Right lung (tissue), 5 donors: ENCODE data around the gene P3H2. TPM values are rescaled to one million over a fixed set of nuclear protein-coding genes. Genes with fewer than 3 reads are reported as not detected.
"Not testable (repeated sequence)": the region's sequence is repeated elsewhere in the genome, so short reads cannot be mapped to it uniquely, and the experiment has no call there.

ENCODE experiments used
- DNase-seq, 2 donors: peaks; one replicate each; pipeline ENCODE4 v3.0.0-alpha.2; 2013
- polyA plus RNA-seq, 5 donors: library from polyadenylated mRNA; unstranded; fragments of 120-200 nt; gene quantifications; one replicate each; pipeline versions ENCODE4 v1.2.1 to v1.2.3, GENCODE V29; 2013; ENCODE audit warnings: inconsistent platforms in 1 of 5, low replicate concordance in 1 of 5; ENCODE audit not compliant: insufficient read length in 5 of 5, insufficient read depth in 1 of 5

The P3H2 gene
- polyA plus RNA-seq, 5 donors = 31.0 to 44.1 (median 37.7) TPM

DNA sequence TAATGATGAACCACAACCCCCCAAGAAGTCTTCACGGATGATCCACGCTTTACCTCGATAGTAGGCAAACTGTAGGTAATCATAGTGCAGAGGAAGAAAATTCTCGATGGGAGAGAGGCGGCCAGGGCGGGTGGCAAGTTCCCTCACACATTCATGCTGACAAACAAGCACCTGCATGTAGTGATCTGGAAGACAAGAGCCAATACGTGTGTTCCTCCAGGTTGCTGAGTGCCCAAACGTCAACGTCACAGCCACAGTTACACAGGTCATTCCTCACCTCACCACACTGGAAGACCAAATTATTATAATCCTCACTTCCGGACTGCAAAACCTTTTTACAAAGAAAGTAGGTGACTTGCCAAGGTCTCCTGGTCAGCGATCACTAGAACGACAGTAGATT lies 131.8 kb downstream of the P3H2 start:
- DNase-seq = no peak

DNA sequence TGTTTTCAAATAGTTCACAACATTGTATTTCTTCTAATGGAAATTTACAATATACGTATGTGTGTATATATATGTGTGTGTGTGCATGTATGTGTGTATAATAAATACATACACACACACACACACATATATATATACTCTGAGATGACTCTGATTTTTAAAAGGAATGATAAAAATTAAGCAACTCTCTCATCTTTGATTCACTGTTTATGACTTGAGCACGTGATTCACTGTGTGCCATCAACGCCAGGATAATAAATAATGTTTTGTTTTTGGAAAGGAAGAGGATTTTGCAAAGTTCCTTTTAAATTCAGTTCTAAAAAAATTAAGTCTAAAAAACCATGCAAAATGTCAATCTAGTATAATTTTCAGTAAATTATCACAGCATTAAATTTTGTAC lies 132.4 kb downstream of the P3H2 start:
- no peak for DNase-seq

DNA sequence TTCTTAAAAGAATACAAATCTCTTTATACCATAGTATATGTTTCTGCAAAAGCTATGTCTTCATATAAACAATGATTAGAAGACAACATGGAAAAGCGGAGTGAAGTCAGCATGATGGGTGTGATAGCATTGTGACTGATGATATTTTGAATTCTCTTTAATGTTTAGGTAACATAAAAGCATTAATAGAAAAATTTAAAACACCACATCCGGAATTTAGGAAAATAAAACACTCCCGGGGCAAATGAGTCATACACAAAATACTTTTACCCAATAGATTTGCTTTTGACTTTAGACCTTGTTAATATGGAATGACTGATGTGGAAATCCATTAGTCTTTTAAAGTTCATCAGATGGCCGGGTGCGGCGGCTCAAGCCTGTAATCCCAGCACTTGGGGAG lies 134.7 kb downstream of the P3H2 start:
- no peak for DNase-seq

DNA sequence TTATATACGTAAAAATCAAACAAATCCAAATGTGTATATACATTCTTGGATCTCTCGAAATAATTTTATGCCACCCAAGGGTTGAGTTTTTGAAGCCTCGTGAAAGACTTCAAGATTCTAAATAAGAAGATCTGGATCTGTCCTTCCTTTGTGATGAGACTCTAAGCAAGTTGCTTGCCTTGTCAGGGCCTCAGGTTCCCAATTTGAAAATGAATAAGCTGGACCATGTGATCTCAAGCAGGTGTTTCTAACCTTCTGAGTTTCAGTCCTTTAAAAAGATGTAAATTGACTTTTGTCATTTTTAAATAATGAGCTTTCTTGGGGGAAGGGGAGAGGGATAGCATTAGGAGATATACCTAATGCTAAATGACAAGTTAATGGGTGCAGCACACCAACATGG lies 137.1 kb downstream of the P3H2 start:
- DNase-seq = no peak

DNA sequence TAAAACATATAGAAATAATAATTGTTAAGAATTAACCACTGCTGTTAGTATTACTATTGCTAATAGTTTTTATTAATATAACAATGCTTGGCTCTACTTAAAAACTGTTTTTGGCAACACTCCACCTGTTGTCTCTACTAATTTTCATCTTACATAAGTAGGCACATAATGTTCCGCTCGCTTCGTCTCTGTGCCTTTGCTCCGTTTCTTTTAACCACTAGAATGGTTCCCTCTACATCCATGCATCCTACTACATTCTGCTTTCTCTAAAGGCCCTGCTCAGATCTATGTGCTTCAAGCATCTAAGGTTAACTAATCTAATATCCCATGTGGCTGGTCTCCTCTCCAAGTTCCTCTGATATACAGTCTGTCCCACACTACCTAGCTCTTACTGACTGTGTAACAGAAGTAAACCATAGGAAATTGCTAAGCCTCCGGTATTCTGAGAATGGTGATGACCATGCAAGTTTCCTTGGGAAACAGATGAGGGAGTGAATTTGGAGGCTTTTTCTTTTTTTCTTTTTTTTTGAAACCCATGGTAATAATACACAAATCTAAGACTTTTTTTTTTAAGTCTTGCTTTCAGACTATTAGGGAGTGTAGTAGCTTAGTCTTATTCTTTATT lies 138.3 kb downstream of the P3H2 start:
- no peak for DNase-seq

DNA sequence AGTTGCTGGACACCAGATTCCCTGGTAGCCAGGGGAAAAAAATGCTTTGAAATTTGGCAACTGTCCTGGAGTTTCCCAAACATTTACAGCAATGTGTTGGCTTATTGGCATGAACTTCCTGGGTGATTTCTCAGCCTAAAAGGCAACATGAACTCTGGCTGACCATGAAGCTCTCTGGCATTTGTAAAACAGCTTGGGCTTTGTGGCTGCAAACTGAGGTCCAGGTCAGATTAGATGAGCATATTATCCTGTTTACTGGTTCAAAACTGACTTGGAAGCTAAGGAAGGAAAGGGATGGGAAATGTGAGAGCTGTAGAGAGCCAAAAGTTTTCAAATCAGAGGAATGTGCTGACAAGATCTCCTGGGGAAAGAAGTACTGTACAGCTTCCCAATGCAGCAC lies 139.0 kb downstream of the P3H2 start:
- no peak for DNase-seq

DNA sequence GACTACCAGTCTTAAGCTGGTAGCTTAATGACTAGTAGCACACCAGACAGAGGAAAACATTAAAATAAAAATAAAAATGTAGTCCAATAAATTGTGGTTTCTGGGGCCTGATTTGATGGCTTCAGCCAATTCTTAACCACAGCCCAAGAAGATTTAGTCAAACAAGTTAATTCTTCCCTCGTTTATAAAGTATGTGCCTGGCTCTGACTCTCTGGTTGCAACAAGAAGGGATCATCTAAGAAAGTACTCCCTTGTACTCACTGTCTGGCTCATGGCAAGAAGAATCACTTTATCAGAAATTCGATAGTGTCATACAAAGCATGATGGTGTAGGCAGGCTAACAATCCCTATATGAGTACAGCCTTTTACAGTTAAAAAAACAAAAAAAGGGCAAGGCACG lies 141.9 kb downstream of the P3H2 start:
- no peak for DNase-seq

DNA sequence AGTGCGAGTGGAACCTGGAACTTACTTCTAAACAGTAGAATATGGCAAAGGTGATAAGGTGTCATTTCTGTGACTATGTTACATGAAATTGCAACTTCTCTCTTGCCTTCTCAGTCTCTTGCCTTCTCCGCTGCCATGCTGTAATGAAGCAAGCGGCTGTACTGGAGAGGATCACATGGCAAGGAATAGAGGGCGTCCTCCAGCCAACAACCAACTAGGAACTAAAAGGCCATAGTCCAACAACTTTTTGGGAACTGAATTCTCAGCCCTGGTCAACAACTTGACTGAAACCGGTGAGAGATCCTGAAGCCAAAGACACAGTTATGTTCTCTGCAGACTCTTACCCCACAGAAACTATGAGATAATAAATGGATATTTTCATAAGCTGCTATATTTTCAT lies 143.5 kb downstream of the P3H2 start:
- DNase-seq = no peak

DNA sequence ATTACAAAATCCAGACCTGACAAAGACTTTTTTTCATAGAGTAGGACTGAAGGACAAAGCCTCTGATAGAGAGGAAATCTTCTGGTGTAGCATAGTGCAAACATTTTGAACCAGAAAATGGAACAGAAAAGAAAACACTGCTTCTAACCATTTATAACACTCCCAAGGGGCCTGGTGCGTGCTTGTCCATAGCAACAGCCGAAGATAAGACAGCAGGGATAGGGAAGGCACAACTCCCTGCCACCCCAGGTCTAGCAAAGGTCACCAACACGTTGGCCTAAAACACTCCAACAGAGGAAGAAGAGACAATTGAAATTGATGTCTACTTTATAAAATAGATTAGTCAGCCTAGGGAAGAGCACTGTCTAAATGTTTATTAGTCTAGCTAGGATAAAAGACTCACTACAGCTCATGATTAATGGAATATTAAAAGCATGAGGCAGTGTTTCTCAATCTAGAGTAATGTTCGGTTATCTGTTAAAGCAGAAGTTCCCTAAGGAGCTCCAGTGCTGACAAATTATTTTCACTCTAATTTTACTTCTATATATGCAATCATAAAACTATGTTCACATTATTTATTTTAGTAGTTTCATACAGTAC lies 145.2 kb downstream of the P3H2 start:
- no peak for DNase-seq

DNA sequence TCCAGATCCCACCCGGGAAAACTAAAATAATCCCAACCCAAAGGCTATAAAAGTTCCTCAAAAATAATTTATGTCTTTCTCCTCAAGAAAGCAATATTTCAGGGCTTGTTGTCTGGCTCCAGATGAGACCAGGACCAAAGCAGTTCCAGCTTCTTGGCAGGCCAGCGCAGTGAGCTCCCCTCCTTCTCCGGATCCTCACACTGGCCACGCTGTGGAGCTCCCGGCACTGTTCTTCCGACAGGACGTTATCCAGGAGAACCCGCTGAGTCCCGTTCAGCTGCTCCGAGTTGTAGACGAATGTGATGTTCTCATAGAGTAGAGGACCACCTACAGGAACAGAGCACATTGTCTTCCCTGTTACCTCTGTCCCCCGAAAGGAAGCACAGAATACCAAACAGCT lies 146.3 kb downstream of the P3H2 start:
- no peak for DNase-seq

DNA sequence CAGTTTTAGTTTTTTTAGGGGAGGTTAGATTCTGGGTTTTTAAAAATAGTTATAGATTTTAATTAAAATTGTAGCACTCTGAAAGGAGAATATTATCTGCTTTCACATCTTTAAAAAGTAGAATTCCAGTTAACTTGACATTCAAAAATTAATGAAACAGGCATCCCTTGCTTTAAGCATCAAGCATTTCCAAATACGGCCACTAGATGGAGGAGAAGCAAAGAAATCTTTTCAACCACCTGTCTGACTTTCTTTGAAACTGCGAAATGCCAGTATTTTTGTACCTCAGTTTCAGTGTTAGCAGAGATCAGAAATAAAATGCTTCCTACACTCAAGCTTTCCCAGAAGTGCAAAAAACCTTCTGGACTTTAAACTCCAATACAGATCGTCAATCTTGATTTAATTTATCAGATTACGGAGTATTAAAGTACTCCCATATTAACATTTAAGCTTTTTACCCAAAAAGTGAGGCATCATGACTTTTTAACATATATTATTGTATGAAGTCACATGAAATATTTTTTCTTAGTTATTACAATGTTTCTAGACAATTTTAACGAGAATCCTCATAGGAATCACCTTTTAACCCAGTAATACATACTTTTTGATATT lies 153.3 kb downstream of the P3H2 start:
- DNase-seq = peak; percentile 27 to 38

DNA sequence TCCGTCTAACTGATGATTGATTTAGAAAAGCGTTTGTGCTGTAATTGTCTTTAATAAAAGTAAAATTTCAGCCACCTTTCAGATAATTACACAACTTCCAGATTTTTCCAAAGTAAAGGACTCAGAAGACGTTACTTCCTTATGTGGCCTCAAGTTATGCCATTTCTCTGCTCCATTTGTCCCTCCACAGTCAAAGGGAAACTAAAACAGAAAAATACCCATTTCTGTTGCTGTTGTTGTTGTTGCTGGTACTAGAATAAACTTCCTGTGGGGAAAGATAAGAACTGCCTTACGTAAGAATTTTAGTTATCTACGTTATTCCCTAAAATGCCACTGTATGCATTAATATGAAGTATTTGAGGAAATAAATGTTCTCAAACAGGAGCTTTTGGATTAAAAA lies 153.9 kb downstream of the P3H2 start:
- DNase-seq = no peak

DNA sequence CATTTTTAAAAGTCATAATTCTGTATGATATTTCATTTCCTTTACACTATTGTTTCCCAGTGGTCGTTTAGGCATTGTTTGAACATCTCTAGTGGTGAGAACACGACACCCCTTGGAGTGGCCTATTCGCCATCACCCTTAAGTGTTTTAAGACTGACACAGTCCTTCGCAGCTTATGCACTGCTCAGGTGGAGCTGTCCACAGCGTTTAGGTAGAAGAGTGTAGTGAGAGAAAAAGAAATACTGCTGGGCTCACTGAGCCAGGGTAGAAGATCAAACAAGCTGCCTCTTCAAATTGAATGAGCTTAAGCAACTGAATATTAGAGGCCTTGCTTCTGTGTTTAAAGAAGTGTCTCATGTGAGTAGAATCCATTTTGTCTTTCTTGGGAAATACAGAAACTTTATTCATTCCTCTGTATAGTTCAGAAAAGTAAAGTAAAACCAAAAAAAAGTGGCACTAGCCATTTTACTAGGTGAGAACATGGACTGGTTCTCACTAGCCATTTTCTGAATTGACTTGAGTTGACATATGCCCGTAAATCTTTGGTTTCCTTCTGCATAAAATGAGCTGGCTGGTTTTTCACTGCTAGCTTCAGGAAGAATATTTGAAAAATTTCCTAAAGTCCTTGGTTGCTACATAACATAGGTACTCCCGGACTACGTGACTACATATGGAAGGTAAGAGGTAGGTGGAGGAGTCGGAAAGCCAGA lies 155.9 kb downstream of the P3H2 start:
- DNase-seq = no peak

DNA sequence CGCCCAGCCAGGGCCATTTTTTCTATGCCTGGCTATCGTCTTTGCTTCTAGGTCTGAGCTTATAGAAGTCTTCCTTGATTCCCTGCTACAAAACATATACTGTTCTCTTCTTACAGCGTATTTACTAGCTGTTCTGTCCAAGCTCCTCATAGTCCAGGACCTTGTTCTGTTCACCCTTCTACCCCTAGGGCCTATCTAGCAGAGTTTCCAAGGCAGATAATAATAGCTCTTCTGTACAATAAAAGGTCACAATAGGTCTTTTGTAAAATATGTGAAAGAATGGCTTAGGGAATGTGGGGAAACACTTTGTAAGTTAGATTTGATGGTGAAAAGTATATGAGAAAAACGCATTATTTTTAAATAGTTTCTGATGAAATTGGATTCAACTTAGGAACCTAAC lies 158.2 kb downstream of the P3H2 start:
- no peak for DNase-seq

DNA sequence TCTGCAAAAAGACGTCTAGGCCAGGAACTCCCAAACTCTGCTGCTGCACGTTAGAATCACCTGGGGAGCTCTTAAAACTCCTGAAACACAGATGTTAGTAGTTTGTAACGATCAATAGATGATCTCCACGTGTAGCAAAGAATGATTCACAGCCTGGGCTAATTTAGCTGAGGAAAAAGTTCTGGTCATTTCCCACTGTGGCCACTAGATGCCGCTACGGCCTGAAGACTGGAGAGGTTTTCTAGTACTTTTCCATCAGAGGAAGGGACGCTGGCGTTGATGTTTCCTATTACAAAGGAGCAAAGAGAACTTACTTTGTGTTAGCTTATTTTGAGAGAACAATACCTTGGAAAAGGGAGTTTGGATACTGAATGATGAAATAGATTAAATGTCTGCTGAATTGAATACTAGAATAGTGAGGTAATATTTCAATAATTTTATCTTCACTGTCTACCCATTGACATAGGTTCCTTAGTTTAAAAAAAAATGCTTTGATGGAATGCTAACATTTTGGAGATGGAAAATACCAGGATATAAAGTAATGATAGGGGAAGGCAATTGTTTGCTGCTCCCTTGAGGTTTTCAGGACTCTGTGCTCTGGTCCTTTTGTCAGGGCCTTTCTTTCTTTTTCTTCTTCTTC lies 159.1 kb downstream of the P3H2 start:
- peak; percentile 42 to 70 for DNase-seq

DNA sequence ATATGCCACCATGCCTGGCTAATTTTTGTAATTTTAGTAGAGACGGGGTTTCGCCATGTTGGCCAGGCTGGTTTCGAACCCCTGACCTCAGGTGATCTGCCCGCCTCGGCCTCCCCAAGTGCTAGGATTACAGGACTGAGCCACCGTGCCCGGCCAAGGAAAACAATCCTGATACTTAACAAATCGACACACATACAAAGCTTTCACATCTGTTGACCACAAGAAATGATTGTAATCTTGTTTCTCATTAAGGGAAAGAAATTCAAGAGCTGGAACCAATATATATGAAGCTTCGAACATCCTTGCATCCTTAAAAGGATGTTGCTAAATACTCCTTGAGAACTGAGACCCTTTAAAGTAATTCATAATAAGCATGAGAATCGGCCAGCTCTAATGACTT lies 159.6 kb downstream of the P3H2 start:
- not testable (repeated sequence) for DNase-seq

DNA sequence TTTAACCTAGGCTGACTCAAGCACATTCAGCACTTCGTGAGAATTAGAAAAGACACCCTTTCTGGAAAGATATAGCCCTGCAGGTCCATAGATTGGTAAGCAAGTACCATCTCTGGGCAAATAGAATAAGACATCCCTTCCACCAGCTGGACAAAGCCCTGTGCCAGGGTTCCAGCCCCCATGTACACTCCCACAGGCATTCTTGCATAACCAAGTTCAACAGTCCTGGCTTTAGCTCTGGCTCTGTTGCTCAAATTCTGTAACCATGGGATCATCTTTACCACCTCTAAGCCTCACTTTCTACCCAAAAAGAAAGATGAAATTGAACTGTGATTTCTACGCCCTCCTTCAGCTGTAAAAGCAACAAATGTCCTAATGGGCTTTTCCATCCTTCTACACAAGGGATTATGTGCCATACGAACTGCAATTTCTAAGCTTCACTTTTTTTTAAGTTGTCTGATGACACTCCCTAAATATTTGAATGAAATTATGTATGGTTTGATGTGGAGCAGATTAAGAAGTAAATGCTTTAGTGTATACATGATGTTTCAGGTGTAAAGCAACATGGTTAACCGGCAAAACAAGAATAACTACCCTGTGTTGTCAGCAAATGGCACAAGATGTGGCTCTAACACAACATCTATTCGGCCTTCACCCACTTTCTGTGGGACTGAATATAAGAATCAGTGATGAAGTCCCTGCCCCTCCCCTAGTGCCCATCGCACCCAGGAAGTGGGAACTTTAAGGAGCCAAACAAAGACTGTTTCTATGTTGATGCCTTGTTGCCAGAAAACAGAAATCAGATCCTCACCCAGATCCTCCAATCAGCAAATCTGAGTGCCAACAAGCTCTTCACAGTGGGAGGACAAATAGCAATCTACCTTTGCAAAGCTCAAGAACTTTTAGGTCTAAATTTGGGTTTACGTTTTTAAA lies 165.7 kb downstream of the P3H2 start:
- no peak for DNase-seq

DNA sequence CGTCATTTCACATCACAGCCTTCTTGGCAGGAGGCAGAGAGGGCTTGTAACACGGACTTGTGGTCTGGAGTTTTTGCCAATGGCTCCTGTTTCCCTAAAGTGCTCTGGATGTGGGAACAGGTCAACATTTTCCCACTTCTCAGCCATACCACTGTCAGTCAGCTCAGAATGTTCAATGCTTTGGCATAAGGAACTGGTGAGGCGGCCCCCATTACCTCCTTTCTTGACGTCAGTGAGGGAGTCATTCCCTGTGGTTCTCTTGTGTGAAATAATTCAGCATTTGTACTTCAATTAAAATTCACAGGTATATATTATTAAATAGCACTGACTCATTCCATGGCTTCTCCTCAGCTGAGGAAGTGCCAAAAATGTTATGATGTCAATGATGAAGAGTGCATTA lies 167.1 kb downstream of the P3H2 start:
- no peak for DNase-seq

DNA sequence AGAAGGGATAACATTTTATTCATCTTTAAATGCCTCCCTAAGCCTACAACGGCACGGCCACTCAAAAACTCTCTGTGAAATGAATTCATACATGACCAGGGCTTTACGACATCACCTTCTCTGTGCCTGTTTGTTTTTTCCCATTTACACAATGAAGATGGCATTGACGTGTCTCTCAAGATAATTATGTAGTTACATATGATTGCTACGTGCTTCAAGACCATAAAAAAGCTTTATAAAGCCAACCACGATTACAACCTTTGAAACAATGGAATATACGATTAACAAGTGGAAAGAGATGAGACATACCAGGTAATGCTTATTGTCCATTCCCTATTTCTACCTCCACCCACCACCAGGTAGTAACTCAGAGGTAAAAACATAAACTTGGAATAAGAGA lies 168.4 kb downstream of the P3H2 start:
- DNase-seq = no peak

DNA sequence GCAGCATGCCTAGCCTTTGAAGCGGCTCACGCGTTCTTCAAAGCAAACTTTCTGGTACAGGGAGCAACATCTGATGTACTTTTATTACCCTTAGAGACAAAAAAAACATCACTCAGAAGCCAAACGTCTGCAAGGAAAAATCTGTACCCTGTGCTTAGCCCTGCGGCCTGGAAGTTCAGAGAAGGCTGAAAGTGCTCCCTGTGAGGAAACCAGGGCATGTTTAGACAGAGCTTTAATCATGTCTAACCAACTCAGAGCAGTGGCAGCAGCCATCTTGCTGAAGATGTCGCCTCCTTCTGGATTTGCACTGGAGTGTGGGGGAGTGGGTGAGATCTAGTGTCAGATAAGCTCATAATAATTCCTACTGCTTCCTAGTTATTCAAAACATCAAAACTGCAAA lies 170.4 kb downstream of the P3H2 start:
- DNase-seq = no peak

DNA sequence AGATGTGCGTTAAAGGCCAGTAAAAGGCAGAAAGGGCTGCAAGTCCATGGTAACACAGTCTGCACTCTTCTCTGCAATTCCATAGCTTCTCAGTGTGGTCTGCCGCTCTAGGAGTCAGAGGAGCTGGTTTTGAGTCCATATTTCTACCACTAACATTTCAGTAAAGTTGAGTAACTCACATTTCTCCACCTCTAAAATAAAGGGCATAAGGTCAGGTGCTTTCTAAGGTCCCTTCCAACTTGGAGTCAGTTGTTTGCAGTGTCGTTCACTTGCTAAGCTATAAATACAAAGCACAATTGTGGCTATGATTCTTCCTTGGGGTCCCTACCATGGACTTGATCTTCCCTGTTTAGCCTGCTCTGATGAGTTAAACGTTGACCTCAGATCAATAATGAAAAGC lies 171.1 kb downstream of the P3H2 start:
- no peak for DNase-seq

DNA sequence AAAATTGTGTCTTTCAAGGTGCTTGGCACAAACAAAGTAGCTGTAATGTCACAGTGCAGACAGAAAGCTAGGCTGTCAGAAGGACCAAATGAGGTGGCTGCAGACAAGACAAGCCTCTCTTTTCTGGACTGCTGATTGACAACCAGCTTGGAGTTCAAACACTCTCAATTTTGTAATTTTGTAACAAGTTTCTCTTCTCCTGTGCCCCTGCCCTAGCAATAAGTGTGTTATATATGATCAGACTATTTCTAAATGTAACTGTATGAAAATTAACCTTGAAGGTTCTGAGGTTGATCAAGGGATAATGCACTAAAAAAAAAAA lies 172.0 kb downstream of the P3H2 start:
- DNase-seq = no peak
